Fibroblast of peridontal ligament (primary cell): ENCODE measurements around the gene FKBP15.
"Not testable (repeated sequence)": the region's sequence is repeated elsewhere in the genome, so short reads cannot be mapped to it uniquely, and the experiment has no call there.

Source experiments
- DNase-seq: peaks from one replicate; pipeline ENCODE4 v3.0.0-alpha.2; 2010; ENCODE audit errors: extremely low read depth

FKBP15 gene

DNA sequence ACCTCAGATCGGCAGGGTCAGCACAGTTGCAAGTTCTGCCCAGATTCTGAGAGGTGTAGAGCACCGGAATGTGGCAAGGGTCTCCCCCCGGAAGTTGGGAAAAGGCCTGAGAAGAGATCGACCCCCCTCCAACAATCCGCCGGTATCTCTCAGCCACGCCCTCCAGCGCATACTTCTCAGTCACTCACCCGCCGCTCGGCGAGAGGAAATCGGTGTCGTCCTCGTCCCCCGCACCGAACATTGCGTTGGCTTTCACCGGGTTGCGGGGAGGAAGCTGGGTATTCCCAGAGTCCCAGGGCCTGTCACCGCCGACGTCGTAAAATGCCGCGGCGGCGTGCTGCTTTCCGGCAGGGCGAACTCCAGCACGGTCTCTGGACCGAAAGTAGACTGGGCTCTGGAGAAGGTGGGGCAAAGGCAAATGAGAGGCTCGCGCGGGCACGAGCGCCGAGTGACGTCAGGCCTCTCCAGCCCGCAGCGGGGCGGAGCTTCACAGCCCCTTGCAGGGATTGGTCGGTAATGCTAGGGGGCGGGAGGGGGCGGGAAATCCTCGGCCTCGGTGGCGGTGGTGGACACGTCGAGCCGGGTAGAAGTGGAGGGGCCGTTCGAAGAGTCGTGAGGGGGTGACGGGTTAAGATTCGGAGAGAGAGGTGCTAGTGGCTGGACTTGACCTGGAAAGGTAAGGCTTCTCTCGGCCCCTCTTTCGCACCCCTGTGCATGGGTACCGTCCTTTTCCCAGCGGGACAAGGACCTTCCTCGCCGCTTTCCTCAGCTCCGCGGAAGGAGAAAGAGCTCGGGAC is at the start of gene FKBP15, which contains the start of gene SLC31A1:
FKBP15 (minus strand) TSS at position 275 of the 797 bp plus-strand sequence; CDS start at position 241, 34 bp downstream.
SLC31A1 (plus strand) TSS at position 542 of the 797 bp plus-strand sequence. CDS start 34,605 bp downstream, outside the sequence.
- DNase-seq, result peak; percentile 98

DNA sequence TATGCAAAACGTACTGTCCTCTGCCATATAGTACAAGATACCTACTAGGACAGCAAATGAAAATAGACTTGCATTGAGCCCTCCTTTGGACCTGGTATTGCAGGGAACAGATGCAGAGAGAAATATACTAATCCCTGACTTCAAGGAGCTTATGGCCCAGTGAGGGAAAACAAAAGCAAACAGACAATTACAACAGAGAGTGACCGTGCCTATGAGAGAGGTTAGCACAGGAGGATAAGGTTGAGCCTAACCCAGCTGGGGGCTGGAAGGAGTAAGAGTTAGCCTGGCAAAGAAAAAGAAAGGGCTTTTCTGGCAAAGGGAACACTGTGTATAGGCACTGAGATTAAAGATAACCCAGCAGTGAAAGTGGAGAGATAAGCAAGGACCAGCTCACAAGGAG is 48.8 kb upstream of the FKBP15 start:
- DNase-seq, result no peak

- DNase-seq, result no peak
These were observed 48.3 kb upstream of the FKBP15 start for GRCh38 chr9:113269355-113269754.

DNA sequence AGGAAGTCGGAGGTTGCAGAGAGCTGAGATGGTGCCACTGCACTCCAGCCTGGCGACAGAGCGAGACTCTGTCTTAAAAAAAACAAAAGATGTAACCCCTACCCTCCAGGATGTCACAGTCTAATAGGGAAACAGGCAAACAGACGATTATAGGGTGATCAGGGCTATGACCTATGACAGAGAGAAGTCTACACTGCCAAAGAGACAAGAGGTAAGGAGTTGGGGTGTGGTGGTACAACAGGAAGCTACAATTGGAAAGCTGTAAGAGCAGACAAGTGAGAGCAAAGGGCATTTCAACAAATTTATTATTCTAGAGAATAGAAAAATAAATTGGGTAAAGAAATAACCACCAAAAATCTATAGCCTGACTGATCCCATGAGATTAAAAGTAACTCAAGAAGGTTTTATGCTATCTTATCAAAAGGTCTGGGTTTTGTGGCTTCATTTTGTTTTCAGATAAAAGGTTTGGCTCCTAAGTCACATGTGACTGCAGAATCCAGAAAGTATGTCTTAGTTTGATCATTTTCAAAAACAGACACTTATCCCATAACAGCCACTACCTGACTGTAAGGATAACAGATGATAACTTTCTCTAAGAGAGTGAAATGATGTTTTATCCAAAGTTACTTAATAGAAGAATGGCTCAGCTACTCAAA is 47.0 kb upstream of the FKBP15 start:
- no peak for DNase-seq

GRCh38 chr9:113266174-113266573 is 45.1 kb upstream of the FKBP15 start:
- no peak for DNase-seq

GRCh38 chr9:113261917-113262671 is 41.0 kb upstream of the FKBP15 start:
- no peak for DNase-seq

GRCh38 chr9:113258282-113258681 is 37.2 kb upstream of the FKBP15 start:
- no peak for DNase-seq

DNA sequence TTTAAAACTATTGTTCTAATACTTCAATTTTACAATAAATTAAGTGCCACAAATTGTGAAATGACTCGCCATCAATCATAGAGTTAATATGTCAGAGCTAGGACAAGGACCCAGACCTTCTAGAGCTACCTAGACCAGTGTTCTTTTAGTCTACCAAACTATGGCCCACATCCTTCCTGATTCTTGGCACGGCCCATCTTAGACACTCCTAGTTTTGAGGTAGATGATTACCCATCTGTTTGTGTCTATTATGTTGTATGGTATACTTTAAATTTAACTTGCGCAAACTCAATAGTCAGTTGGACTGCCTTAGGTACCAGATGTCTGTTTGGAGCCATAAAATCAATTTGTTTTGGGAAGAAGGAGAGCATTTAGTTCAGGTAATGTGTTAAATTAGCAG is 36.8 kb upstream of the FKBP15 start:
- no peak for DNase-seq

- DNase-seq, result no peak
These were observed 34.4 kb upstream of the FKBP15 start for GRCh38 chr9:113255438-113255837.

- DNase-seq, result no peak
These were observed 33.9 kb upstream of the FKBP15 start for GRCh38 chr9:113254991-113255390.

GRCh38 chr9:113250807-113251206 is 29.7 kb upstream of the FKBP15 start:
- DNase-seq, result no peak

GRCh38 chr9:113249661-113250060 is 28.6 kb upstream of the FKBP15 start:
- DNase-seq, result not testable (repeated sequence)

GRCh38 chr9:113247640-113248039 is 26.6 kb upstream of the FKBP15 start:
- no peak for DNase-seq

GRCh38 chr9:113246928-113247327 is 25.9 kb upstream of the FKBP15 start:
- DNase-seq, result no peak

- DNase-seq, result no peak
These were observed 24.8 kb upstream of the FKBP15 start for GRCh38 chr9:113245894-113246293.

DNA sequence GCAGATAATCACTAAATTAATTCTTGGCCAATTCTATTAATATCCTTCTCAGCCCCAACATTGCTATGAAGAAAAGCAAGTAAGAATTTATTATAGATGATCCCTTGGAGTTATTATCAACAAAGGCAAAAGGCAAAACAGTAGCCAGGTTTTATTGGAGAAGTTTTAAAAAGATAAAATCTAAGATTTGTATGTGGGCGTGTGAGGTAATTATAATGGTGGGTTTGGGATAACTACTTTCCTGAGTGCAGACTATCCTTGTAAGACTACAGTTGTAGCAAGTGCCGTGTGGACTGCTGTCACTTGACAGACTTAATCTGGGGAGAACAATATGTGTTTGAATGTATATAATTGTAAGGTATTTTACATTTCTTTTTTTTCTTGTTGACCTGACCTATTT is 23.5 kb upstream of the FKBP15 start:
- no peak for DNase-seq

GRCh38 chr9:113241161-113241560 is 20.1 kb upstream of the FKBP15 start:
- no peak for DNase-seq

GRCh38 chr9:113238859-113239232 is 17.8 kb upstream of the FKBP15 start:
- no peak for DNase-seq

DNA sequence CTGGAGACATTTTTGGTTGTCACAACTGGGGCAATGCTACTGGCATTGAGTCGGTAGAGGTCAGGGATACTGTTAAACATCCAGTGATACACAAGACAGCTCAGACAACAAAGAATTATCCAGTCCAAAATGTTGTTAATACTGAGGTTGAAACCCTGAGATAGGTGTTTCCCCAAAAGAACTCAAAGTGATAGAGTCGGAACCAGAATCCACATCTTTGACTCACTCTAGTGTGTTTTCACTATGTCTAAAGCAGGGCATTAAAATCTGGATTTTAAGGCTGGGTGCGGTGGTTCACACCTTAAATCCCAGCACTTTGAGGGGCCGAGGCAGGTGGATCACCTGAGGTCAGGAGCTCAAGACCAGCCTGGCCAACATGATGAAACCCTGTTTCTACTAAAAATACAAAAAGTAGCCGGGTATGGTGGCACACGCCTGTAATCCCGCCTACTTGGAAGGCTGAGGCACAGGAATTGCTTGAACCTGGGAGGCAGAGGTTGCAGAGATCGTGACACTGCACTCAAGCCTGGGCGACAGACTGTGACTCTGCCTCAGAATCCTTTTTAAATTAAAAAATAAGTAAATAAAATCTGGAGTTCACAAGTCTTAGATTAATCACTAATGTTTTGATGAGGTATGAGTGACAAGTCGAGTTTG is 17.3 kb upstream of the FKBP15 start:
- DNase-seq, result no peak

GRCh38 chr9:113237026-113237425 is 15.9 kb upstream of the FKBP15 start:
- DNase-seq, result no peak

GRCh38 chr9:113235701-113236255 is 14.7 kb upstream of the FKBP15 start:
- peak; percentile 67 for DNase-seq

DNA sequence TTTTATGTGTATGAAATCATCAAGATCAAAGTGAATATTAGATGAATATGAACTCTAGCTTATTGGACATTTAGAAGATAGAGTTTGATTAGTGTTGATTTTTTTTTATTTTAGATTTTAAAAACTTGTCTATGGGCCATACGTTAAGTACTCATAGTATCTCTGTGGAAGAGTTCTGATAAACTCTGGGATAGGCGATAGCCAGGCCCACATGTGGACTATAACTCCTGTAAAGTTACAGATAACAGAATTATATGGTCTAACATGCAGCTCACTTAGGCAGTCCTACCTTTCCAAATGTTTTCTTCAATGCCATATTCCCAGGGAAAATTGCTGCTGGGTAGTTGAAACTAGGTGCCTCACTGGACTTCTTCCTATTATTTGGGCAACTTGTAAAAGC is 10.6 kb upstream of the FKBP15 start:
- no peak for DNase-seq
